ENCODE results near the gene SCD5. TPM values are rescaled to one million over a fixed set of nuclear protein-coding genes. Genes with fewer than 3 reads are reported as not detected.

SCD5 gene
- total RNA-seq, 1 donor from 2014 or later: 36.9 TPM

GRCh38 chr4:82640540-82640939 lies 158.1 kb downstream of the SCD5 start:
- H3K4me2 ChIP-seq: no peak overlapping the region
- Mint-ChIP-seq H3K27me3 (ENCODE audit: insufficient read depth, low read depth) (peaks cover 2% of the 10 kb centered on the region), H3K9me3 (no peaks in the 10 kb centered on the region), H3K4me3 (no peak overlapping the region), H3K4me1 (peaks cover 18% of the 10 kb centered on the region), H3K27ac (no peak overlapping the region), H3K36me3 (peaks cover 6% of the 10 kb centered on the region)
- no peak overlapping the region for H3K27ac ChIP-seq
- TF ChIP-seq EZH2phosphoT487 (IDR thresholded peaks at IDR 0.05) (no peak), CTCF (IDR thresholded peaks at IDR 0.05) (no peak), EZH2 (IDR thresholded peaks at IDR 0.05) (no peak)
- H3K79me2 ChIP-seq (ENCODE audit: low read depth): no peaks in the 10 kb centered on the region
- H3K27me3 ChIP-seq: no peaks in the 10 kb centered on the region
- DNase-seq (ENCODE audit: low spot score): no peak
- no peaks in the 10 kb centered on the region for H3K9me3 ChIP-seq (ENCODE audit: low read depth)
- no peaks in the 10 kb centered on the region for H4K20me1 ChIP-seq (ENCODE audit: low read depth)
- no peak overlapping the region for H3K4me3 ChIP-seq
- no peaks in the 10 kb centered on the region for H3K36me3 ChIP-seq
- H3F3A ChIP-seq (ENCODE audit: low read depth): no peaks in the 10 kb centered on the region
- no peaks in the 10 kb centered on the region for H3K4me1 ChIP-seq
- no peak overlapping the region for H3K9ac ChIP-seq
- H2AFZ ChIP-seq (replicated peaks): no peak overlapping the region

- H3K79me2 ChIP-seq (ENCODE audit: low read depth): no peaks in the 10 kb centered on the region
- H4K20me1 ChIP-seq (ENCODE audit: low read depth): no peaks in the 10 kb centered on the region
- no peaks in the 10 kb centered on the region for H3K36me3 ChIP-seq
- peaks cover 2% of the 10 kb centered on the region for H3K27me3 Mint-ChIP-seq (ENCODE audit: insufficient read depth, low read depth)
- H3K4me3 ChIP-seq: no peak overlapping the region
- H3F3A ChIP-seq (ENCODE audit: low read depth): no peaks in the 10 kb centered on the region
- H2AFZ ChIP-seq (replicated peaks): no peak overlapping the region
- H3K9me3 ChIP-seq (ENCODE audit: low read depth): no peaks in the 10 kb centered on the region
- no peak overlapping the region for H3K27ac Mint-ChIP-seq
- no peaks in the 10 kb centered on the region for H3K4me1 ChIP-seq
- H3K4me1 Mint-ChIP-seq: peaks cover 12% of the 10 kb centered on the region
- TF ChIP-seq EZH2phosphoT487 (IDR thresholded peaks at IDR 0.05) (no peak), EZH2 (IDR thresholded peaks at IDR 0.05) (no peak), CTCF (IDR thresholded peaks at IDR 0.05) (no peak)
- H3K27me3 ChIP-seq: no peaks in the 10 kb centered on the region
- H3K4me3 Mint-ChIP-seq: no peak overlapping the region
- no peak overlapping the region for H3K9ac ChIP-seq
- H3K9me3 Mint-ChIP-seq: no peaks in the 10 kb centered on the region
- no peak overlapping the region for H3K27ac ChIP-seq
- H3K36me3 Mint-ChIP-seq: peaks cover 8% of the 10 kb centered on the region
- DNase-seq (ENCODE audit: low spot score): no peak
- no peak overlapping the region for H3K4me2 ChIP-seq
These were observed 158.6 kb downstream of the SCD5 start for GRCh38 chr4:82639971-82640370.

GRCh38 chr4:82638479-82638878 lies 160.1 kb downstream of the SCD5 start:
- Histone ChIP-seq H3K9me3 (ENCODE audit: low read depth) (no peaks in the 10 kb centered on the region), H2AFZ (replicated peaks) (no peak overlapping the region), H3F3A (ENCODE audit: low read depth) (no peaks in the 10 kb centered on the region), H3K27me3 (no peaks in the 10 kb centered on the region), H3K4me3 (no peak overlapping the region), H3K27ac (no peak overlapping the region), H4K20me1 (ENCODE audit: low read depth) (no peaks in the 10 kb centered on the region), H3K36me3 (no peaks in the 10 kb centered on the region), H3K4me2 (no peak overlapping the region), H3K4me1 (no peaks in the 10 kb centered on the region), H3K9ac (no peak overlapping the region), H3K79me2 (ENCODE audit: low read depth) (no peaks in the 10 kb centered on the region)
- DNase-seq (ENCODE audit: low spot score): no peak
- H3K27me3 Mint-ChIP-seq (ENCODE audit: insufficient read depth, low read depth): peaks cover 2% of the 10 kb centered on the region
- no peak overlapping the region for H3K27ac Mint-ChIP-seq
- no peak overlapping the region for H3K4me3 Mint-ChIP-seq
- peaks cover 7% of the 10 kb centered on the region for H3K4me1 Mint-ChIP-seq
- TF ChIP-seq EZH2phosphoT487 (IDR thresholded peaks at IDR 0.05): no peak
- TF ChIP-seq EZH2 (IDR thresholded peaks at IDR 0.05): no peak
- TF ChIP-seq CTCF (IDR thresholded peaks at IDR 0.05): no peak
- no peaks in the 10 kb centered on the region for H3K9me3 Mint-ChIP-seq
- peaks cover 15% of the 10 kb centered on the region for H3K36me3 Mint-ChIP-seq
